HepG2 (cell line): ENCODE results near the gene HCFC1R1. TPM values are rescaled to one million over a fixed set of nuclear protein-coding genes. Genes with fewer than 3 reads are reported as not detected.

Source experiments
- ELF1 ChIP-seq: sonication (generic); formaldehyde crosslinking; IDR thresholded peaks from 2 replicates; pipeline ENCODE4 v1.4.0; 2020; ENCODE audit warnings: missing genetic modification reagents
- GATAD1 ChIP-seq: IDR thresholded peaks from 2 replicates; pipeline ENCODE4 v1.6.1; 2016; ENCODE audit warnings: missing genetic modification reagents, missing compliant biosample characterization
- GZF1 ChIP-seq: sonication (generic); formaldehyde crosslinking; IDR thresholded peaks from 2 replicates; pipeline ENCODE4 v1.5.1; 2020; ENCODE audit warnings: mild to moderate bottlenecking, missing genetic modification reagents
- KAT7 ChIP-seq: IDR thresholded peaks from 2 replicates; pipeline ENCODE4 v1.6.1; 2018; ENCODE audit warnings: borderline replicate concordance, missing compliant biosample characterization
- KDM3A ChIP-seq: IDR thresholded peaks from 2 replicates; pipeline ENCODE4 v1.6.1; 2018; ENCODE audit warnings: low read depth, missing compliant biosample characterization
- KLF11 ChIP-seq: IDR thresholded peaks from 2 replicates; pipeline ENCODE4 v1.6.1; 2016; ENCODE audit warnings: missing compliant biosample characterization
- PHF20 ChIP-seq: sonication (generic); formaldehyde crosslinking; IDR thresholded peaks from 2 replicates; pipeline ENCODE4 v1.5.0; 2020; ENCODE audit warnings: mild to moderate bottlenecking, missing genetic modification reagents
- POGZ ChIP-seq: sonication (generic); formaldehyde crosslinking; IDR thresholded peaks from 2 replicates; pipeline ENCODE4 v1.4.0; 2020; ENCODE audit warnings: mild to moderate bottlenecking, missing genetic modification reagents
- POLR2A ChIP-seq, 2 experiments: IDR thresholded peaks; 2 replicates each; pipeline ENCODE4 v1.6.1; 2011; ENCODE audit warnings: low read depth in 2 of 2, low read length in 2 of 2, mild to moderate bottlenecking in 1 of 2, moderate library complexity in 1 of 2; ENCODE audit not compliant: insufficient read depth in 1 of 2
- RARA ChIP-seq: IDR thresholded peaks from 2 replicates; pipeline ENCODE4 v1.6.1; 2016; ENCODE audit warnings: missing genetic modification reagents, missing compliant biosample characterization
- RBM39 ChIP-seq: fragments of 200-400 bp; formaldehyde crosslinking; IDR thresholded peaks from one replicate; pipeline ENCODE4 v1.6.1; 2018; ENCODE audit warnings: antibody characterized with exemption, mild to moderate bottlenecking, low read depth, low read length; ENCODE audit not compliant: poor library complexity, severe bottlenecking
- SAP130 ChIP-seq: IDR thresholded peaks from 2 replicates; pipeline ENCODE4 v1.6.1; 2016; ENCODE audit warnings: low read depth
- SP2 ChIP-seq: sonication (generic); formaldehyde crosslinking; IDR thresholded peaks from 2 replicates; pipeline ENCODE4 v1.5.1; 2020; ENCODE audit warnings: mild to moderate bottlenecking, missing genetic modification reagents
- ZMYM3 ChIP-seq: sonication (generic); formaldehyde crosslinking; IDR thresholded peaks from 2 replicates; pipeline ENCODE4 v1.5.1; 2020; ENCODE audit warnings: mild to moderate bottlenecking, missing genetic modification reagents
- ZNF547 ChIP-seq: sonication (generic); formaldehyde crosslinking; IDR thresholded peaks from 2 replicates; pipeline ENCODE4 v1.5.1; 2020; ENCODE audit warnings: mild to moderate bottlenecking, missing genetic modification reagents
- polyA plus RNA-seq, 8 experiments: library from polyadenylated mRNA; depleted of rRNA in 3 of 8; stranded (reverse) in 7 of 8; unstranded in 1 of 8; fragments of >200 nt; fragmentation: Illumina TruSeq in 4 of 8; extraction: Trizol in 4 of 8; gene quantifications; 2 replicates each; pipeline versions ENCODE4 v1.2.1 to v1.2.3, GENCODE V29; 2011 to 2016; ENCODE audit warnings: low read depth in 4 of 8, missing spikeins in 1 of 8, mixed read lengths in 1 of 8; ENCODE audit not compliant: insufficient read depth in 1 of 8
- total RNA-seq, 5 experiments: library from RNA; depleted of rRNA; stranded (reverse); fragments of >200 nt; fragmentation: Illumina TruSeq; extraction: Trizol; gene quantifications; 2 replicates each; pipeline ENCODE4 v1.2.3, GENCODE V29; 2016; ENCODE audit warnings: low read depth in 1 of 5
- TF ChIP-seq, protein P1 (sequence below), 2 experiments: sonication (generic) in 1 of 2; formaldehyde crosslinking in 1 of 2; IDR thresholded peaks; 2 replicates each; pipeline versions ENCODE4 v1.4.0 to v1.6.1; 2018 to 2020; ENCODE audit warnings: missing genetic modification reagents in 2 of 2, borderline replicate concordance in 1 of 2, low read depth in 1 of 2, mild to moderate bottlenecking in 1 of 2, missing biosample characterization in 1 of 2
- TF ChIP-seq, protein P2 (sequence below): sonication (generic); formaldehyde crosslinking; IDR thresholded peaks from 2 replicates; pipeline ENCODE4 v1.8.0; 2022; ENCODE audit warnings: missing genetic modification reagents, mild to moderate bottlenecking, borderline replicate concordance
- TF ChIP-seq, protein P3 (sequence below): sonication (generic); formaldehyde crosslinking; IDR thresholded peaks from 2 replicates; pipeline ENCODE4 v1.4.0; 2020; ENCODE audit warnings: mild to moderate bottlenecking, missing genetic modification reagents
- TF ChIP-seq, protein P4 (sequence below): sonication (generic); formaldehyde crosslinking; IDR thresholded peaks from 2 replicates; pipeline ENCODE4 v1.5.1; 2020; ENCODE audit warnings: missing genetic modification reagents, mild to moderate bottlenecking, borderline replicate concordance
- TF ChIP-seq, protein P5 (sequence below): sonication (generic); formaldehyde crosslinking; IDR thresholded peaks from 2 replicates; pipeline ENCODE4 v1.8.0; 2023; ENCODE audit warnings: mild to moderate bottlenecking, missing genetic modification reagents

HCFC1R1 gene
- total and polyA plus RNA-seq, 2 of the 13 experiments (the other 11 are each of a cell fraction or from before 2014, with no cell fraction given) = 13.8 to 16.1 TPM

DNA sequence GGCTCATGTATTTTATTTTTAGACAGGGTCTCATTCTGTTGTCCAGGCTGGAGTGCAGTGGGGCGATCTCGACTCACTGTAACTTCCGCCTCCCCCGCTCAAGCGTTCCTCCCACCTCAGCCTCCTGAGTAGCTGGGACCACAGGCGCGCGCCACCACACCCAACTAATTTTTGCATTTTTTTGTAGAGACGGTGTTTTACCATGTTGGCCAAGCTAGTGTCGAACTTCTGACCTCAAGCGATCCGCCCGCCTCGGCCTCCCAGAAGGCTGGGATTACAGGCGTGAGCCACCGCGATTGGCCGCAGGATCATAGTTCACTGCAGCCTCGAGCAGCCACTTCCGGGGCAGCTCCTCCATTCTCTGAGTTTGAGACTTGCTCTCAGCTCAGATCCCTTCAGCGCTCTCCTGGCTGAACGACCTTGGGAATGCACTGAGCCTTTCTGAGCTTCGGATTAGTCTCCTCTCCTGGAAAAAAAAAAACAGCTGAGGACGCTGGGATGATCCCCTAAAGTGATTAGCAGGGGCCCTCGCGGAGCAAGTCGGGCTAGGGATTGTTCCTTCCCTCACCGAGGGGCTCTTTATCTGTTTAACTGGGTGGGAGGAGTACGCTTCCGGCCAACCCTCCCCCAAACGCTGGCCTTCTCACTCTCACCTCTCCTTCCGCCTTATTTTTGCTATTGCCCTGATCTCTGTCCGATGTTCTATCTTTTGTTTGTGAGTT, 42.4 kb downstream of the HCFC1R1 start (continued):
- TF ChIP-seq, protein P1, sequence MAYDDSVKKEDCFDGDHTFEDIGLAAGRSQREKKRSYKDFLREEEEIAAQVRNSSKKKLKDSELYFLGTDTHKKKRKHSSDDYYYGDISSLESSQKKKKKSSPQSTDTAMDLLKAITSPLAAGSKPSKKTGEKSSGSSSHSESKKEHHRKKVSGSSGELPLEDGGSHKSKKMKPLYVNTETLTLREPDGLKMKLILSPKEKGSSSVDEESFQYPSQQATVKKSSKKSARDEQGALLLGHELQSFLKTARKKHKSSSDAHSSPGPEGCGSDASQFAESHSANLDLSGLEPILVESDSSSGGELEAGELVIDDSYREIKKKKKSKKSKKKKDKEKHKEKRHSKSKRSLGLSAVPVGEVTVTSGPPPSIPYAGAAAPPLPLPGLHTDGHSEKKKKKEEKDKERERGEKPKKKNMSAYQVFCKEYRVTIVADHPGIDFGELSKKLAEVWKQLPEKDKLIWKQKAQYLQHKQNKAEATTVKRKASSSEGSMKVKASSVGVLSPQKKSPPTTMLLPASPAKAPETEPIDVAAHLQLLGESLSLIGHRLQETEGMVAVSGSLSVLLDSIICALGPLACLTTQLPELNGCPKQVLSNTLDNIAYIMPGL (CRISPR knock-in tag; IDR thresholded peaks at IDR 0.05; ENCODE audit: borderline replicate concordance in 1 of 2, low read depth in 1 of 2) = 0 out of 4 replicates have a peak, but pooled peaks of 1 of the 2 experiments have one; percentile 20
- TF ChIP-seq KAT7 (CRISPR knock-in tag) (no peak), GATAD1 (CRISPR knock-in tag) (peak; percentile 67), KLF11 (CRISPR knock-in tag) (no peak), GZF1 (CRISPR knock-in tag) (0 out of 2 replicates have a peak, but pooled peaks have one; percentile 41), SAP130 (CRISPR knock-in tag) (peak; percentile 68), RBM39 (no peak), ZMYM3 (CRISPR knock-in tag) (peak; percentile 92), PHF20 (0 out of 2 replicates have a peak, but pooled peaks have one; percentile 35), ZNF547 (CRISPR knock-in tag) (no peak), ELF1 (CRISPR knock-in tag) (peak; percentile 86), RARA (peak; percentile 39), SP2 (CRISPR knock-in tag) (peak; percentile 50; the same call in 1 of the 2 replicates), POLR2A (IDR thresholded peaks at IDR 0.05; ENCODE audit: insufficient read depth in 1 of 2, low read depth in 2 of 2, low read length in 2 of 2) (peak; percentile 58), KDM3A (CRISPR knock-in tag) (peak; percentile 55; the same call in 1 of the 2 replicates), POGZ (CRISPR knock-in tag) (peak; percentile 51; the same call in 1 of the 2 replicates)
- TF ChIP-seq, protein P2, sequence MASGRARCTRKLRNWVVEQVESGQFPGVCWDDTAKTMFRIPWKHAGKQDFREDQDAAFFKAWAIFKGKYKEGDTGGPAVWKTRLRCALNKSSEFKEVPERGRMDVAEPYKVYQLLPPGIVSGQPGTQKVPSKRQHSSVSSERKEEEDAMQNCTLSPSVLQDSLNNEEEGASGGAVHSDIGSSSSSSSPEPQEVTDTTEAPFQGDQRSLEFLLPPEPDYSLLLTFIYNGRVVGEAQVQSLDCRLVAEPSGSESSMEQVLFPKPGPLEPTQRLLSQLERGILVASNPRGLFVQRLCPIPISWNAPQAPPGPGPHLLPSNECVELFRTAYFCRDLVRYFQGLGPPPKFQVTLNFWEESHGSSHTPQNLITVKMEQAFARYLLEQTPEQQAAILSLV (CRISPR knock-in tag) = 0 out of 2 replicates have a peak, but pooled peaks have one; percentile 17
- TF ChIP-seq, protein P3, sequence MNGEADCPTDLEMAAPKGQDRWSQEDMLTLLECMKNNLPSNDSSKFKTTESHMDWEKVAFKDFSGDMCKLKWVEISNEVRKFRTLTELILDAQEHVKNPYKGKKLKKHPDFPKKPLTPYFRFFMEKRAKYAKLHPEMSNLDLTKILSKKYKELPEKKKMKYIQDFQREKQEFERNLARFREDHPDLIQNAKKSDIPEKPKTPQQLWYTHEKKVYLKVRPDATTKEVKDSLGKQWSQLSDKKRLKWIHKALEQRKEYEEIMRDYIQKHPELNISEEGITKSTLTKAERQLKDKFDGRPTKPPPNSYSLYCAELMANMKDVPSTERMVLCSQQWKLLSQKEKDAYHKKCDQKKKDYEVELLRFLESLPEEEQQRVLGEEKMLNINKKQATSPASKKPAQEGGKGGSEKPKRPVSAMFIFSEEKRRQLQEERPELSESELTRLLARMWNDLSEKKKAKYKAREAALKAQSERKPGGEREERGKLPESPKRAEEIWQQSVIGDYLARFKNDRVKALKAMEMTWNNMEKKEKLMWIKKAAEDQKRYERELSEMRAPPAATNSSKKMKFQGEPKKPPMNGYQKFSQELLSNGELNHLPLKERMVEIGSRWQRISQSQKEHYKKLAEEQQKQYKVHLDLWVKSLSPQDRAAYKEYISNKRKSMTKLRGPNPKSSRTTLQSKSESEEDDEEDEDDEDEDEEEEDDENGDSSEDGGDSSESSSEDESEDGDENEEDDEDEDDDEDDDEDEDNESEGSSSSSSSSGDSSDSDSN (CRISPR knock-in tag) = peak; percentile 54; the same call in 1 of the 2 replicates
- TF ChIP-seq, protein P4, sequence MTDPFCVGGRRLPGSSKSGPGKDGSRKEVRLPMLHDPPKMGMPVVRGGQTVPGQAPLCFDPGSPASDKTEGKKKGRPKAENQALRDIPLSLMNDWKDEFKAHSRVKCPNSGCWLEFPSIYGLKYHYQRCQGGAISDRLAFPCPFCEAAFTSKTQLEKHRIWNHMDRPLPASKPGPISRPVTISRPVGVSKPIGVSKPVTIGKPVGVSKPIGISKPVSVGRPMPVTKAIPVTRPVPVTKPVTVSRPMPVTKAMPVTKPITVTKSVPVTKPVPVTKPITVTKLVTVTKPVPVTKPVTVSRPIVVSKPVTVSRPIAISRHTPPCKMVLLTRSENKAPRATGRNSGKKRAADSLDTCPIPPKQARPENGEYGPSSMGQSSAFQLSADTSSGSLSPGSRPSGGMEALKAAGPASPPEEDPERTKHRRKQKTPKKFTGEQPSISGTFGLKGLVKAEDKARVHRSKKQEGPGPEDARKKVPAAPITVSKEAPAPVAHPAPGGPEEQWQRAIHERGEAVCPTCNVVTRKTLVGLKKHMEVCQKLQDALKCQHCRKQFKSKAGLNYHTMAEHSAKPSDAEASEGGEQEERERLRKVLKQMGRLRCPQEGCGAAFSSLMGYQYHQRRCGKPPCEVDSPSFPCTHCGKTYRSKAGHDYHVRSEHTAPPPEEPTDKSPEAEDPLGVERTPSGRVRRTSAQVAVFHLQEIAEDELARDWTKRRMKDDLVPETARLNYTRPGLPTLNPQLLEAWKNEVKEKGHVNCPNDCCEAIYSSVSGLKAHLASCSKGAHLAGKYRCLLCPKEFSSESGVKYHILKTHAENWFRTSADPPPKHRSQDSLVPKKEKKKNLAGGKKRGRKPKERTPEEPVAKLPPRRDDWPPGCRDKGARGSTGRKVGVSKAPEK (CRISPR knock-in tag) = 0 out of 2 replicates have a peak, but pooled peaks have one; percentile 36
- TF ChIP-seq, protein P5, sequence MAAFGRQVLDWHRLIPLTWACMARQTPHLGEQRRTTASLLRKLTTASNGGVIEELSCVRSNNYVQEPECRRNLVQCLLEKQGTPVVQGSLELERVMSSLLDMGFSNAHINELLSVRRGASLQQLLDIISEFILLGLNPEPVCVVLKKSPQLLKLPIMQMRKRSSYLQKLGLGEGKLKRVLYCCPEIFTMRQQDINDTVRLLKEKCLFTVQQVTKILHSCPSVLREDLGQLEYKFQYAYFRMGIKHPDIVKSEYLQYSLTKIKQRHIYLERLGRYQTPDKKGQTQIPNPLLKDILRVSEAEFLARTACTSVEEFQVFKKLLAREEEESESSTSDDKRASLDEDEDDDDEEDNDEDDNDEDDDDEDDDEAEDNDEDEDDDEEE = 0 out of 2 replicates have a peak, but pooled peaks have one; percentile 21
